K562 treated with DMSO at 1 percent for 4 hours (cell line): ENCODE measurements around the gene PSAT1. TPM values are rescaled to one million over a fixed set of nuclear protein-coding genes. Genes with fewer than 3 reads are reported as not detected.

Source experiments
- total RNA-seq: library from RNA; unstranded; fragments of 300-600 nt; gene quantifications from 2 replicates; pipeline ENCODE4 v1.2.3, GENCODE V29; 2022; ENCODE audit not compliant: insufficient read depth

PSAT1 gene
- 209 and 219 TPM in 2 replicates for total RNA-seq

DNA sequence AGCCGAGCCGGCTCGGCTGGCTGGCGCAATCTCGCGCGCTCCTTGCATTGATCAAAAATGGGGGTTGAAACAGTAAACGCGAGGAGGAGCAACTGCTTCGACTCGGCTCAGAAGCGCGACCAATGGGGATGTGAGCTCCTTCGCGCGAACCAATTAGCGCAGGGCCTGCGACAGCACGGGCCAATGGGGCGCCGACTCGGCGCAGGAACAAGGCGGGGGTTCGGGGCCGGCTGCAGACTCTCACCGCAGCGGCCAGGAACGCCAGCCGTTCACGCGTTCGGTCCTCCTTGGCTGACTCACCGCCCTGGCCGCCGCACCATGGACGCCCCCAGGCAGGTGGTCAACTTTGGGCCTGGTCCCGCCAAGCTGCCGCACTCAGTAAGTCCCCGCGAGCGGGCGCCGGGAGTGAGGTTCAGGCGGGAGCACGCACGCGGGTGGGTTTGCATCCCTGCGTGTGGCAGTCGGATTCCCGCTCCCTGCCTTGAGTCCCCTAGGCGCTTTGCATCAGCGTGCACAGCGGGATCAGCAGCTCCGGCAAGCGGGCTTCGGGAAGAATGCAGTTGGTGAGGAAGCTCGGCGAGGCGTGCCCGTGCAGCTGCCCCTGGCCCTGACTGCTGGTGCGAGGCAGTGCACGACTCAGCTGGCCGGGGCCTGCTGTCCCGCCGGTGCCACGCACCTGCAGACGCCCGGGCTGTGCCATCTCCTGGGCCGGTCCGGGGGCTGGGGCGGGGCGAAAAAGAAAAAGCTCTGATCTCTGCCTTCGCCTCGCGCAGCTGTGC is at the start of gene PSAT1:
Gene PSAT1, plus strand, starts transcription at position 233 of the 779 bp plus-strand sequence. Its CDS starts 86 bp downstream, at position 319.

Other genes with a start within 250 kb of the PSAT1 start
- gene CEP78, start 61.0 kb upstream of the PSAT1 start, total RNA-seq = 5.3 TPM in 2 replicates